Type B pancreatic cell (in vitro differentiated cells): ENCODE data around the gene CES1. TPM values are rescaled to one million over a fixed set of nuclear protein-coding genes. Genes with fewer than 3 reads are reported as not detected.
A peak's percentile ranks its signal among the peaks of the same experiment; 100 is the strongest.

Experiments
- DNase-seq: peaks from one replicate; pipeline ENCODE4 v3.0.0; 2021; ENCODE audit warnings: mixed read lengths; ENCODE audit not compliant: unreplicated experiment; ENCODE audit errors: extremely low spot score
- H3K27ac Mint-ChIP-seq: 2 replicates; pipeline ENCODE4 v1.8.0; 2021; ENCODE audit warnings: mild to moderate bottlenecking, mixed read lengths
- H3K27me3 Mint-ChIP-seq: 2 replicates; pipeline ENCODE4 v1.8.0; 2021; ENCODE audit warnings: mixed read lengths
- H3K36me3 Mint-ChIP-seq: 2 replicates; pipeline ENCODE4 v1.8.0; 2021; ENCODE audit warnings: mixed read lengths
- H3K4me1 Mint-ChIP-seq: one replicate; pipeline ENCODE4 v1.8.0; 2021; ENCODE audit warnings: mixed read lengths; ENCODE audit not compliant: unreplicated experiment
- H3K4me3 Mint-ChIP-seq: 2 replicates; pipeline ENCODE4 v1.8.0; 2021; ENCODE audit warnings: mild to moderate bottlenecking, mixed read lengths
- H3K9me3 Mint-ChIP-seq: 2 replicates; pipeline ENCODE4 v1.8.0; 2021; ENCODE audit warnings: mixed read lengths
- CTCF ChIP-seq: fragments of 200-600 bp; sonication (generic); conservative IDR thresholded peaks from 2 replicates; pipeline ENCODE4 v1.5.0; 2021; ENCODE audit warnings: antibody characterized with exemption, mild to moderate bottlenecking
- total RNA-seq: library from RNA; stranded (reverse); gene quantifications from 2 replicates; pipeline ENCODE4 v1.2.1, GENCODE V29; 2021; ENCODE audit warnings: low replicate concordance

The CES1 gene
- total RNA-seq, 1 donor from 2014 or later, result 2.1 TPM

GRCh38 chr16:55853114-55853513, 20.2 kb upstream of the CES1 start:
- Mint-ChIP-seq H3K9me3 (no peaks in the 10 kb centered on the region), H3K27ac (no peak overlapping the region), H3K36me3 (no peaks in the 10 kb centered on the region), H3K4me1 (no peaks in the 10 kb centered on the region), H3K4me3 (no peak overlapping the region), H3K27me3 (peaks cover 32% of the 10 kb centered on the region)
- no peak for TF ChIP-seq CTCF
- DNase-seq, result no peak

GRCh38 chr16:55849536-55849935, 16.6 kb upstream of the CES1 start:
- TF ChIP-seq CTCF, result no peak
- H3K36me3 Mint-ChIP-seq, result no peaks in the 10 kb centered on the region
- H3K4me1 Mint-ChIP-seq, result no peaks in the 10 kb centered on the region
- DNase-seq, result no peak
- peaks cover 53% of the 10 kb centered on the region for H3K27me3 Mint-ChIP-seq
- no peaks in the 10 kb centered on the region for H3K9me3 Mint-ChIP-seq
- H3K27ac Mint-ChIP-seq, result no peak overlapping the region
- no peak overlapping the region for H3K4me3 Mint-ChIP-seq

GRCh38 chr16:55846598-55847346, 13.9 kb upstream of the CES1 start:
- Mint-ChIP-seq H3K9me3 (no peaks in the 10 kb centered on the region), H3K36me3 (no peaks in the 10 kb centered on the region), H3K27me3 (peaks cover 51% of the 10 kb centered on the region), H3K4me1 (no peaks in the 10 kb centered on the region), H3K4me3 (no peak overlapping the region), H3K27ac (no peak overlapping the region)
- no peak for TF ChIP-seq CTCF
- no peak for DNase-seq

GRCh38 chr16:55843105-55843395, 10.2 kb upstream of the CES1 start:
- no peak for DNase-seq
- no peaks in the 10 kb centered on the region for H3K36me3 Mint-ChIP-seq
- H3K9me3 Mint-ChIP-seq, result no peaks in the 10 kb centered on the region
- TF ChIP-seq CTCF, result peak; percentile 44
- H3K27me3 Mint-ChIP-seq, result peaks cover 39% of the 10 kb centered on the region
- no peak overlapping the region for H3K27ac Mint-ChIP-seq
- H3K4me1 Mint-ChIP-seq, result no peaks in the 10 kb centered on the region
- H3K4me3 Mint-ChIP-seq, result no peak overlapping the region

- peak; percentile 90 for TF ChIP-seq CTCF
- H3K4me1 Mint-ChIP-seq, result no peaks in the 10 kb centered on the region
- H3K27ac Mint-ChIP-seq, result no peak overlapping the region
- no peaks in the 10 kb centered on the region for H3K36me3 Mint-ChIP-seq
- no peak for DNase-seq
- no peak overlapping the region for H3K4me3 Mint-ChIP-seq
- H3K9me3 Mint-ChIP-seq, result no peaks in the 10 kb centered on the region
- peaks cover 39% of the 10 kb centered on the region for H3K27me3 Mint-ChIP-seq
Observed at GRCh38 chr16:55842369-55843104, 9.6 kb upstream of the CES1 start.
